ENCODE data around the gene NRN1. TPM values are rescaled to one million over a fixed set of nuclear protein-coding genes. Genes with fewer than 3 reads are reported as not detected.
"Not testable (repeated sequence)": the region's sequence is repeated elsewhere in the genome, so short reads cannot be mapped to it uniquely, and the experiment has no call there.

The NRN1 gene
- total RNA-seq, 1 donor from 2014 or later, result 20.0 TPM

DNA sequence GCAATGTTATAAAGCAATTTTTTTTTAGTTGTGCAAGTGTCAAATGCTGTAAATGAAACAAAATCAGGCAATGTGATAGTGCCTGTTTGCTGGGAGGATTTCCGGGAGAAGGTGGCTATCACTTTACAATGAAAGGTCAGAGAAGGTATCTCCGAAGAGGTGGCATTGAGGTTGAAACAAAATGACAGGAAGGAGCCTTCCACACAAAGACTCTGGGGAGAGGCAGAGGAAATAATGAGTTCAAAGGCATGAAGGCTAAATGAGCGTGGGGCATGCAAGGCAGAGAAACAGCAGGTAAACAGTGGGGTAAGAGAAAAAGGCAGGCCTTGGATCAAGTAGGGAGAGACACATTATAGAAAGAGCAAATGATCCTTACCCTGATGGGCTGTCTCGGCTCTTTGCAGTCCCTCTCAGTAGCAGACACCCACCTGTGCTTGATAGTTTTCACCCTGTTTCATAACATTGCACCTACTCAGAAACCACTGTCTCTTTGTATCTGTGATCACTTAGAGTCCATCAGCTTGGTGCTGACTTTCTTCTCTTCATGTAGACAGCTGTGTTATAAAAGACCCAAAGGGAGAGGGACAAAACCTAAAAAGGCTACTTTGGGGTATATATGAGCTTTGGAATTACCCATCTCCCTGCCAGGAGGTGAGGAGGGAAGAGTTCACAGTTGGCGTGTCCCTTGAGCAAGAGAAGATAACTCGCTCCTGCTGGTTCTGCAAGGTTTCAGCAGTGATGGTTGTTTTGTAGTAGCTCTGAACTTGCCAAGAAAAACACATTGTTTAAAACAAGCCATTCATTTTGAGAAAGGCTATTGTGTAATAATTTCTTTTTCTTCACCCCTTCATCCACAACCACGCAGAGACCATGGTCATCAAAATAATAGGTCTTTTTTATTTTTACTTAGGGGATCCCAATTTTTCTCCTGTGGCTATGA is 22.3 kb downstream of the NRN1 start:
- no peak for DNase-seq (ENCODE audit: low spot score)

DNA sequence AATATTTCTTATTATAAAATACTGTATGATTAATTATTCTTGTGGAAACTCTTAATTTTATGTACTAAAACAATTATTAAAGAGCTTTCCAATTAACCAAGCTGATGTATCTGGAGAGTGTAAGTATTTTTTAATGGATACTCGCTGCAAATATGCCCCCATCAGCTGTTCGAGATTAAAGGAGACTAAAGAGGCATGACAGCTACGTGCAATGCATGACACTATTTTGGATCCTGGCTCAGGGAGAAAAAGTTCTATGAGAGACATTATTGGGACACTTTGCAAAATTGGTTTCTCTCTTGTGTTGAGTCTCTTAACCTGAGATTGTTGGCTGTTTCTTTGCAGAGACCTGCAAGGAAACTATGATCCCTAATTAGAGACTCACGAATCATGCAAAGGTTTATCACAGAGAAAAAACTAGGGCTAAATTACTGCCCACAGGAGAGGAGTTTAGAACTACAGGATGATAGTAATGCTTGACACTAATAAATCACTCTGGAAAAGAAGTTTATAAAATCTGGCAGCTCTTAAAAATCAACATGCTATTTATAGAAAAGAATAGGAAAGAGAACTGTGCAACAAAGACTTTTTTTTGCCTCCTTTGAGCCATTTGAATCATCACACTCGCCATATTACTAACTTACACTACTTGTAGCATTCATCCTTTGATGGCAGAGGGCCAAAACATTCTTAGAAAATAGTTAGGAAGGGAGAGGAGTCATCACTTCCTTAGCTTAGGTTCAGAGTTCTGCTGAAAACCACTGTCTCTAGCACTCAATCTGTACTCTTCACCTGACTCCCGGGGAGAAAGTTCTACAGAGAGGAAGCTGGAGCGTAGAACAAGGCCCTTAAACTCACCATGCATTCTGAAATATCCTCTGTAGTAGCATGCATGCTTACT is 25.3 kb downstream of the NRN1 start:
- no peak for DNase-seq (ENCODE audit: low spot score)

DNA sequence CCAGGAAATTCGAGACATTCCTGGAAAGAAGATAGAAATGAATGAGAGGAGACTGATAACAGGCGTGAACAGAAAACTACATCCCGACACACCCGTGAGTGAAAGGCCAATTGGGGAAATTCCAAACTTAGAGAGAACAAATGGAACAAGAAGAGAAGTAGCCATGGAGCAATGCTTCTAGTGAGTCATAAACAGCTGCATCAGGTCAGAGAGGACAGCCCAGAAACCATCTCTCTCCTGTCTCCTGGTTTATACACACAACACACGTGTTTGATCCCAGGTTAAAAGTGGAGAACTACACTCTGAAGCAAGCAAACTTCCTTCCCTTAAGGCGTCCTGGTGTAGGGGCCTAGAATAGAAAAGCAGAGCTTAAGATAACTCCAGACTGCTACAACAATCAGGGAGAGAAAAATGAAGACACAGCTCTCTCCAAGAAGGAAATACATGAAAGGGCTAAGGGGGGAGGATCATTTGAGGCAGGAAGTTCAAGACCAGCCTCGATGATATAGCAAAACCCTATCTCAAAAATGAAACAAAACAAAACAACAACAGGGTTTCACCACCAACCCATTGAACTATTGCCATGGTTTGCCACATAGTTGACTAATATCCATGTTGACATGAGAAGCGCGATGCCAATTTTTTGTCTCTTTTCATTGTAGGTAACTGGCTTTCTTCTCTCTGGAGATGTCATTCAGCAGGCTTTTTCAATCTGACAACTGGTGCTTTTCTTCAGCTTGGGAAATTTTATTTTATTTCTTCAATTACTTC is 26.9 kb downstream of the NRN1 start:
- DNase-seq (ENCODE audit: low spot score), result no peak

DNA sequence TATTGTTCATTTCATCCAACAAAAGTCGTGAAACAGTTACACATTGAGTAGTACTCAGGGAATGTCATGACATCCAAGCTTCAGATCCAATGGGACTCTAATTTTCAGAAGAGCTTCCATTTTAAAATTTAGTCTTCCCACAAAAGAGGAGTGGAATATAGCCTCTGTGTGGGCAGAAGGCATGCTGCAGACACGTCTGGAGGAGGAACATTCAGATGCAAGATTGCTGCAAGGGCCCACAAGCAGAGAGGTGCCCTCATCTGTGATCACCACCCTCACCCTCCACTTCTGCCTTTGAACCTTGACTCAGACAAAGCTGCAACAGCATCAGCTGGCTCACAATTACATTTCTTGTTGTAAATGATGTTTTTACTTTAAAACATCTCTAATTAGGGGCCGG is 29.9 kb downstream of the NRN1 start:
- no peak for DNase-seq (ENCODE audit: low spot score)

DNA sequence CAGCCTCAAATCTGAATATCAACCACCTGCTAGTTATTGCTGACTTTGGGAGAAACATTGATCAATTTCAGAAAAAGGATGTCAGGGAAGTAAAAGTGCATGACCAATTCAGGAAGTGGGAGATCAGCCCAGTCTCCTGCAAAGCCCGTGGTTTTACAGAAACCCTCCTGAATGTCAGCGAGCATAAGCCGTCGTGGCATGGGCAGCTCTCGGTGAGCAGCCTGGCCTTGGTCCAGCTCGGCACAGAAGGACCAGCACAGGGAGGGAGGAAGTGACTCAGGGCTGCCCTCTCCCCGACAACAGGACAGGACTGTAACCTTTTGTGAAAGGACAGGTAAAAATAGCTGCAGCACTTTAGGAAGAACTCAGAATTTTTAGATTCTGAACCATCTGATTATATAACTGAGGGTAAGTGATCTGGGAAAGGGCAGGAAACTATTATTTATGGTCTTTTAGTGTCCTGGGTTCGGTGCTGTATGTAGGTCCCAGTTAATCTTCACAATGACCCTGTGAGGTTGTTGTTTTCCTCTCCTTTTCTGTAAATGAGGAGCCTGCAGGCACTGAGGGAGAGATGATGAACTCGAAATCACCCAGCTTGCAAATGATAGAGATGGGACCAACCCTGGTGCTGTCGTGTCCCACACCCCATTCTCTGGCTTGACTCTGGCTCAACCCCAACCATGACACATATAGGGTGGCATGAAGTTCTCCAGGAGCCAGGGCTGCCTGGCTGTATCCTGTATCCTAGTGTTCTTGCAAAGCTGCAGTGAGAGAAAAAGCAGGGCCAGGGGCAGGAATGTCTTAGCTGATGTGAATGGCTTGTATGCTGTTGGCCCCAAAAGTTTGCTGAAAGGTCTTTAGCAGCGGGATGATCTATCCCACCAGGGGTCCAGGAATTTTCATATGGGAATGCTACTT is 37.6 kb downstream of the NRN1 start:
- no peak for DNase-seq (ENCODE audit: low spot score)

DNA sequence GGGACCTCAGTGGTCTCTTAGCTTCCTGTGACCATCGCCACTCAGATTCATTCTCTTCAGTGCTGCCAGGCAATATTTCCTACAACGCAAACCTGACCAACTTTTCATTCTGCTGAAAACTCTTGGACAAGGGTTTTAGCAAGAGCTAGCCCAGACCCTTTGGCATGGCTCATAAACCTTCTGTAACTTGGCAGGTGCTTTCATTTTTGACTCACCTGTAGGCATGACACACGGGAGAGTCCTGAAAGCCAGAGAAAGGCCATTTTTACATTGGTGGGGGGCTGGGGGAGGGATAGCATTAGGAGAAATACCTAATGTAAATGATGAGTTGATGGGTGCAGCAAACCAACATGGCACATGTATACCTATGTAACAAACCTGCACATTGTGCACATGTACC is 38.7 kb downstream of the NRN1 start:
- DNase-seq (ENCODE audit: low spot score), result not testable (repeated sequence)

DNA sequence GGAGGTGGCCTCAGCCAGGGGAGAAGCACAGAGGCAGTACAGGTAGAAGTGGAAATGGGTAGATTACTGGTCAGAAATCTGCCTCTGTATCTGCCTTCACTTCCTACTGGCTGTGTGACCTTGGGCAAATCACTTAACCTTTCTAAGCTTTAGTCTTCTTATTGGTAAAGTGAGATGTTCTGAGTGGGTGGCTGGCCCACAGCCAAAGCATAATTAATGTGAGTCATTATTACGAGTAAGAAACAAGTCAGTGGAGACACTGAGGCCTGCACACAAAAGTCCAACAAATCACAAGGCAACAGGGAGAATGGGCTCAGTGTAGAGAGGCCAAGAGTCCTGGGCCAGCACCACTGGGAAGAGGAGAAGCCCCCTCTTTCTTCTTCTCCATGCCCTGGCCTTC is 39.1 kb downstream of the NRN1 start:
- no peak for DNase-seq (ENCODE audit: low spot score)

DNA sequence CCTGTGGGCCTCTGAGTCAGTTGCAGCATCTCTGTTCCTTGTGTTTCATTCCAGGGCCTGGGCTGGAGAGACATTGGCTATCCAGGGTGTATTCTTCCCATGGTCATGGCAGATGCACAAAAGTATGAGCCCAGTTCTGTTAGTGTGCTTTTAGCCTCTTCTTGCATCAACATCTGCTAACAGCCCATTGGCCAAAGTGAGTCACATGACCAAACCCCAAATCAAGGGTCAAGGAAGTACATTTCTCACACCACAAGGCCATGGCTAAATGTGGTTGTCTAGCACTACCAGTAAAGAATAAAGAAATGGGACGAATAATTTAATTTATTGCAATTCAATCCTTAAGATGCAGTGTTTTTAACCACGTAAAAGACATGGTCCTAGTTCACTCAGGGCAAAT is 43.9 kb downstream of the NRN1 start:
- no peak for DNase-seq (ENCODE audit: low spot score)

DNA sequence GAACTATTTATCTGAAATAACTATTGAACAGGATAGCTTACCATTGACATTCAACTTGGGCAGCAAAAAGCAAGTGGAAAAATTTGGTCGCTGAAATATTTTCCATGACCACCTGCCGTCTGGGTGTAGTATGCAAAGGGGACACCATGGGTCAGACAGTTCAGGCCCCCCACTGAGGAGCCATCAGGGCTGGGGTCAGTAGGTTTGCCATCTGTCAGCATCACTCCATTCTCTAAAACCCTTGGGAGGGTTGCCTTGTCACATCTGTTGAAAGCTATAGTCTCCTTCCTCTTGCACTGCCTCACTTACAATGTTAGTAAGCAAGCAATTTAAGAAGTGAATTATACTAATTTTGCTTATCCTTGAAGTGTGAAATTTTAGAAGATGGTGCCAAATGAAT is 44.9 kb downstream of the NRN1 start:
- no peak for DNase-seq (ENCODE audit: low spot score)

DNA sequence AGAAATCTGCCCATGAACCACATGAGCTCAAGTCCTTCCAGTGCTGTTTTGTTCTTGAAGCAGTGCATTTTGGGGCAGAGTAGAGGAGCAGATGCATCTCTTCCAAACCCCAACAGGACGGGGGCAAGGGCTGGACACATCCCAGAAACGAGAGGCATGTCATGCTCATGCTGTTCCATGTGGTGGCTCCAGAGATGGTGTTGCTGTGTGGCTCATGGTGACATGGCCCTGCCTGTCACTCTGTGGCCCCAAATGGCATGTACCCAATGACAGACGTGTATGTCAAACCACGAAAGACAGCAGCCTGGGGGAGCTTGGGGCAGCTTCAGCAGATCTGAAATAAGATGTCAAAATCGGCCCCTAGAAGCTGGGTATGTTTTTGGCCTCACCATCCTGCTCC is 46.3 kb downstream of the NRN1 start:
- no peak for DNase-seq (ENCODE audit: low spot score)

DNA sequence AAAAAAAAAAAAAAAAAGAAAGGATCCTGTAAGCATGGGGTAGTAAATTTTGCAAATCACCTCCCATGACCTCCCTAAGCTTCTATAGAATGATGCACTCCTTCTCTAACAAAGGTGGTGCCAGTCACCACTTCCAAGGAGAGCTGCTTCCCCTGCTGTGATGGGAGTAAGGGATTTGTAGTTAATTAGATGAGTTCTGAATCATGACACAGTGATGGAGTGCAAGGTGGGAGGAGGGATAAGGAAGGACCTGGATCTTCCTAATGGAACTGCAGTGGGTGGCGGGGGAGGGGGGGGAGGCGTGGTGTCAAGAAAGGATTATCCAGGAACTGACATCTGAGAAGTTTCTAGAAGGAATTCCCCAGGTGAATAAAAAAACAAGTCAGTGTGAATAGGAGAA is 47.8 kb downstream of the NRN1 start:
- DNase-seq (ENCODE audit: low spot score), result no peak

DNA sequence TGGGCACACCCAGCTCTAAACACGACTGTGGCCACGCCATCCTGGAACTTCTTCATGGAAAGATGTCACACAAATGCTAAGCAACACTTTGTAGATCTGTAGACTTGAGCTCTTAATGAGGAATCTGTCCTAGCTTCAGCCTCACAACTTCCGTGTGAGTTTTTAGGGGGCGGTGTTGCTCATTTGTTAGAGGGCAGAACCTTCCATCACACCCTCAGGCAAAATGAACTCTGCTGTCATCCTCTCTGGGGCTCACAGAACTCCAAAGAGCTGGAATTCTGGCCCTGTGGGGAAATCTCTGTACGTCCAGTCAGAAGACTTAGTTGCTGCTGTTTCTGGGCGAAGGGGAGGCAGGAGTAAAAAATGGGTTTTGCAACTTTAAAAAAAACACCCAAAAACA is 49.8 kb downstream of the NRN1 start:
- no peak for DNase-seq (ENCODE audit: low spot score)

DNA sequence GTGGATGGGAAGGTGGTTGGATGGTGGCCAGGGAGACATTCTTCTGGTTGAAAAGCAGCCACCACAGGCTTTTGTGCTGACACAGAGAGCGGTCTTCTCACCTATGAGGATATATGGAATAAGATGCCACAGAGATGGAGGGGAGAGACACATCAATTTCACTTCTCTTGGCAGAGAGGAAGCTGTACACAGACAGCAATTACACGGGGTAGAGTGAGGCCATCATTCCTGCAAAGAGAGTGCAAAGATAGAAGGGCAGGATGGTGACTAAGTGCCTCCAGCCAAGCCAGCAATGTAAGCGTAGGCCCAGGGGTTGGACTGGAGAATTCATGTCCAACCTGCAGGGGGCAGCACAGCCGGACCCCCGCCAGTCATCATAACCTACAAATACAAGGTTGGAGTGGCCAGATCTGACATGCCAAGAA is 56.4 kb downstream of the NRN1 start:
- DNase-seq (ENCODE audit: low spot score), result no peak
